ENCODE results near the gene ARFGAP2. TPM values are rescaled to one million over a fixed set of nuclear protein-coding genes. Genes with fewer than 3 reads are reported as not detected.

ARFGAP2 gene
- polyA plus RNA-seq, 1 donor from 2014 or later, result 213 TPM

- Histone ChIP-seq H3K27me3 (ENCODE audit: insufficient read depth, low read depth, low read length) (no peaks in the 10 kb centered on the region), H3K9me2 (ENCODE audit: insufficient read depth, low read length) (no peaks in the 10 kb centered on the region), H3K4me3 (ENCODE audit: low read length) (no peak overlapping the region), H3F3A (ENCODE audit: insufficient read depth, low read length, poor library complexity, severe bottlenecking) (no peaks in the 10 kb centered on the region), H3K9me3 (ENCODE audit: low read length) (no peaks in the 10 kb centered on the region), H2AFZ (ENCODE audit: low read depth, low read length) (no peak overlapping the region), H4K20me1 (ENCODE audit: insufficient read depth) (no peaks in the 10 kb centered on the region), H3K9ac (ENCODE audit: low read length) (no peak overlapping the region), H3K79me2 (replicated peaks; ENCODE audit: insufficient read depth, low read length) (no peaks in the 10 kb centered on the region), H3K36me3 (ENCODE audit: insufficient read depth, low read length) (no peaks in the 10 kb centered on the region), H3K4me2 (ENCODE audit: low read length) (no peak overlapping the region), H3K27ac (ENCODE audit: low read length) (no peak overlapping the region)
- TF ChIP-seq REST (IDR thresholded peaks at IDR 0.05; ENCODE audit: borderline replicate concordance), result no peak
- no peak for TF ChIP-seq MXI1 (conservative IDR thresholded peaks at IDR 0.05; ENCODE audit: poor library complexity, severe bottlenecking)
- no peak for TF ChIP-seq POLR2AphosphoS5 (IDR thresholded peaks at IDR 0.05)
- TF ChIP-seq SMC3 (conservative IDR thresholded peaks at IDR 0.05; ENCODE audit: poor library complexity), result no peak
- no peak for TF ChIP-seq CTCF (IDR thresholded peaks at IDR 0.05; ENCODE audit: poor library complexity, severe bottlenecking)
- no peak for TF ChIP-seq EP300 (conservative IDR thresholded peaks at IDR 0.05; ENCODE audit: poor library complexity, severe bottlenecking)
- no peak for TF ChIP-seq RAD21 (conservative IDR thresholded peaks at IDR 0.05)
- TF ChIP-seq EZH2 (IDR thresholded peaks at IDR 0.05; ENCODE audit: borderline replicate concordance, insufficient read depth, low read length, poor library complexity, severe bottlenecking), result no peak
- TF ChIP-seq TAF1 (IDR thresholded peaks at IDR 0.05; ENCODE audit: low read depth), result no peak
Measured at GRCh38 chr11:47152126-47152952, 24.3 kb downstream of the ARFGAP2 start.

- H3K4me2 ChIP-seq (ENCODE audit: low read length), result no peak overlapping the region
- no peak overlapping the region for H3K27ac ChIP-seq (ENCODE audit: low read length)
- no peaks in the 10 kb centered on the region for H3K9me2 ChIP-seq (ENCODE audit: insufficient read depth, low read length)
- H3K79me2 ChIP-seq (replicated peaks; ENCODE audit: insufficient read depth, low read length), result no peaks in the 10 kb centered on the region
- no peaks in the 10 kb centered on the region for H3K27me3 ChIP-seq (ENCODE audit: insufficient read depth, low read depth, low read length)
- H4K20me1 ChIP-seq (ENCODE audit: insufficient read depth), result no peaks in the 10 kb centered on the region
- TF ChIP-seq CTCF (IDR thresholded peaks at IDR 0.05; ENCODE audit: poor library complexity, severe bottlenecking) (no peak), POLR2AphosphoS5 (IDR thresholded peaks at IDR 0.05) (no peak), EP300 (conservative IDR thresholded peaks at IDR 0.05; ENCODE audit: poor library complexity, severe bottlenecking) (no peak), EZH2 (IDR thresholded peaks at IDR 0.05; ENCODE audit: borderline replicate concordance, insufficient read depth, low read length, poor library complexity, severe bottlenecking) (no peak), TAF1 (IDR thresholded peaks at IDR 0.05; ENCODE audit: low read depth) (no peak), SMC3 (conservative IDR thresholded peaks at IDR 0.05; ENCODE audit: poor library complexity) (no peak), MXI1 (conservative IDR thresholded peaks at IDR 0.05; ENCODE audit: poor library complexity, severe bottlenecking) (no peak), REST (IDR thresholded peaks at IDR 0.05; ENCODE audit: borderline replicate concordance) (no peak), RAD21 (conservative IDR thresholded peaks at IDR 0.05) (no peak)
- no peak overlapping the region for H3K4me3 ChIP-seq (ENCODE audit: low read length)
- no peak overlapping the region for H2AFZ ChIP-seq (ENCODE audit: low read depth, low read length)
- H3F3A ChIP-seq (ENCODE audit: insufficient read depth, low read length, poor library complexity, severe bottlenecking), result no peaks in the 10 kb centered on the region
- H3K9ac ChIP-seq (ENCODE audit: low read length), result no peak overlapping the region
- no peaks in the 10 kb centered on the region for H3K9me3 ChIP-seq (ENCODE audit: low read length)
- no peaks in the 10 kb centered on the region for H3K36me3 ChIP-seq (ENCODE audit: insufficient read depth, low read length)
Measured at GRCh38 chr11:47149782-47150181, 26.9 kb downstream of the ARFGAP2 start.
